ENCODE results near the gene WDTC1. TPM values are rescaled to one million over a fixed set of nuclear protein-coding genes. Genes with fewer than 3 reads are reported as not detected.

WDTC1 gene
- total RNA-seq, 1 experiment from 2014 or later: 19.0 TPM

DNA sequence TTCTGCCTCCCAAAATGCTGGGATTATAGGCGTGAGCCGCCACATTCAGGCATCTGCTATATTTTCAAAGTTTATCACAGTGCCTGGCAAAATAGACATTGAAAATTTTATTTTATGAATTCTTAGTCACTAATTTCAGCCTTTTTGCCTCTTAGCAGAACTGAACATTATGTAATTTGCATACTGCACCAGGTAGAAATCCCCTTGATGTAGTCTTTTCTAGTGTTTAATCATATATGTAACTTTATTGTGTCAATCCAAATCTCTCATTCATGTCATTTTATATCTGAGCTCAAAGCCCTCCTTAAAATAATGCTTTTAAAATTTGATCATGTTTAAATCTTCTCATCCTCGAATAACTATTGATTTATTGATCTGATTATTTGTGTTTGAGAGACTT lies 19.2 kb downstream of the WDTC1 start:
- H4K5ac ChIP-seq (ENCODE audit: insufficient read length, low read depth, low read length): no peak overlapping the region
- H3K9me3 ChIP-seq (ENCODE audit: control insufficient read depth, low read depth, low read length): no peaks in the 10 kb centered on the region
- no peak overlapping the region for H3K14ac ChIP-seq (ENCODE audit: insufficient read depth, low read length)
- H3K79me2 ChIP-seq (ENCODE audit: insufficient read depth, low read length): no peaks in the 10 kb centered on the region
- H3K27me3 ChIP-seq (ENCODE audit: insufficient read depth, low read length): no peaks in the 10 kb centered on the region
- Mint-ChIP-seq H3K27ac (no peak overlapping the region), H3K4me3 (no peak overlapping the region), H3K9me3 (no peaks in the 10 kb centered on the region), H3K27me3 (ENCODE audit: low read depth) (no peaks in the 10 kb centered on the region), H3K4me1 (no peaks in the 10 kb centered on the region), H3K36me3 (ENCODE audit: insufficient read depth in 1 of 3, low read depth in 3 of 3) (no peaks in the 10 kb centered on the region)
- H3K23me2 ChIP-seq (ENCODE audit: insufficient read length, low read depth, low read length, poor library complexity, severe bottlenecking): no peaks in the 10 kb centered on the region
- no CpG with 5 or more reads among the region's 3 CpGs for WGBS (ENCODE audit: extremely low coverage, insufficient read length, low lambda C conversion rate)
- H2AFZ ChIP-seq (ENCODE audit: low read length): no peak overlapping the region
- no peak overlapping the region for H3T11ph ChIP-seq (ENCODE audit: low read length)
- H4K91ac ChIP-seq (ENCODE audit: insufficient read length, low read depth, low read length): no peak overlapping the region
- no peak overlapping the region for H3K23ac ChIP-seq (ENCODE audit: insufficient read length, low read depth, low read length)
- H4K8ac ChIP-seq (replicated peaks; ENCODE audit: insufficient read length, low read depth, low read length): no peak overlapping the region
- no peak overlapping the region for H3K56ac ChIP-seq (ENCODE audit: insufficient read length, low read depth, low read length)
- no peak overlapping the region for H2BK5ac ChIP-seq (ENCODE audit: insufficient read length, low read length)
- no peak overlapping the region for H3K27ac ChIP-seq (ENCODE audit: insufficient read length, low read depth, low read length)
- no peak overlapping the region for H3K18ac ChIP-seq (ENCODE audit: insufficient read length, low read depth, low read length)
- H3K9ac ChIP-seq (ENCODE audit: extremely low read depth, insufficient read length, low read length): no peak overlapping the region
- TF ChIP-seq, protein P1, sequence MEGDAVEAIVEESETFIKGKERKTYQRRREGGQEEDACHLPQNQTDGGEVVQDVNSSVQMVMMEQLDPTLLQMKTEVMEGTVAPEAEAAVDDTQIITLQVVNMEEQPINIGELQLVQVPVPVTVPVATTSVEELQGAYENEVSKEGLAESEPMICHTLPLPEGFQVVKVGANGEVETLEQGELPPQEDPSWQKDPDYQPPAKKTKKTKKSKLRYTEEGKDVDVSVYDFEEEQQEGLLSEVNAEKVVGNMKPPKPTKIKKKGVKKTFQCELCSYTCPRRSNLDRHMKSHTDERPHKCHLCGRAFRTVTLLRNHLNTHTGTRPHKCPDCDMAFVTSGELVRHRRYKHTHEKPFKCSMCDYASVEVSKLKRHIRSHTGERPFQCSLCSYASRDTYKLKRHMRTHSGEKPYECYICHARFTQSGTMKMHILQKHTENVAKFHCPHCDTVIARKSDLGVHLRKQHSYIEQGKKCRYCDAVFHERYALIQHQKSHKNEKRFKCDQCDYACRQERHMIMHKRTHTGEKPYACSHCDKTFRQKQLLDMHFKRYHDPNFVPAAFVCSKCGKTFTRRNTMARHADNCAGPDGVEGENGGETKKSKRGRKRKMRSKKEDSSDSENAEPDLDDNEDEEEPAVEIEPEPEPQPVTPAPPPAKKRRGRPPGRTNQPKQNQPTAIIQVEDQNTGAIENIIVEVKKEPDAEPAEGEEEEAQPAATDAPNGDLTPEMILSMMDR (conservative IDR thresholded peaks at IDR 0.05): no peak
- H2BK12ac ChIP-seq (ENCODE audit: insufficient read length, low read depth, low read length): no peak overlapping the region
- no peaks in the 10 kb centered on the region for H3K79me1 ChIP-seq (ENCODE audit: insufficient read depth, low read depth, low read length, poor library complexity, severe bottlenecking)
- no peak overlapping the region for H2BK15ac ChIP-seq (ENCODE audit: low read depth, low read length)
- H2BK120ac ChIP-seq (ENCODE audit: low read depth, low read length, poor library complexity, severe bottlenecking): no peak overlapping the region
- no peak overlapping the region for H3K4ac ChIP-seq (ENCODE audit: low read depth, low read length)
- no peak overlapping the region for H2BK20ac ChIP-seq (ENCODE audit: low read depth, low read length, poor library complexity, severe bottlenecking)
- H3K4me2 ChIP-seq (ENCODE audit: insufficient read depth, insufficient read length, low read length): no peak overlapping the region
- no peaks in the 10 kb centered on the region for H3K4me1 ChIP-seq (ENCODE audit: insufficient read depth, low read length)
- H2AK5ac ChIP-seq (ENCODE audit: insufficient read length, low read length): no peak overlapping the region
- no peaks in the 10 kb centered on the region for H4K20me1 ChIP-seq (ENCODE audit: control insufficient read depth, insufficient read depth, insufficient read length)
- DNase-seq: no peak
